GM12873 (cell line): Measurements from ENCODE around the gene CHRNB2.

Experiments
- TF ChIP-seq, protein P1 (sequence below): IDR thresholded peaks from 2 replicates; pipeline ENCODE4 v1.5.1; 2012; ENCODE audit warnings: low read depth, mild to moderate bottlenecking, moderate library complexity, low read length, control low read depth; ENCODE audit not compliant: insufficient read depth; ENCODE audit errors: missing control alignments

CHRNB2 gene

GRCh38 chr1:154607609-154608396 is 40.2 kb downstream of the CHRNB2 start, which contains the start of gene ADAR:
Gene ADAR, minus strand, starts transcription at chr1:154608186. Its CDS starts 180 bp downstream, at chr1:154608006.
- TF ChIP-seq, protein P1, sequence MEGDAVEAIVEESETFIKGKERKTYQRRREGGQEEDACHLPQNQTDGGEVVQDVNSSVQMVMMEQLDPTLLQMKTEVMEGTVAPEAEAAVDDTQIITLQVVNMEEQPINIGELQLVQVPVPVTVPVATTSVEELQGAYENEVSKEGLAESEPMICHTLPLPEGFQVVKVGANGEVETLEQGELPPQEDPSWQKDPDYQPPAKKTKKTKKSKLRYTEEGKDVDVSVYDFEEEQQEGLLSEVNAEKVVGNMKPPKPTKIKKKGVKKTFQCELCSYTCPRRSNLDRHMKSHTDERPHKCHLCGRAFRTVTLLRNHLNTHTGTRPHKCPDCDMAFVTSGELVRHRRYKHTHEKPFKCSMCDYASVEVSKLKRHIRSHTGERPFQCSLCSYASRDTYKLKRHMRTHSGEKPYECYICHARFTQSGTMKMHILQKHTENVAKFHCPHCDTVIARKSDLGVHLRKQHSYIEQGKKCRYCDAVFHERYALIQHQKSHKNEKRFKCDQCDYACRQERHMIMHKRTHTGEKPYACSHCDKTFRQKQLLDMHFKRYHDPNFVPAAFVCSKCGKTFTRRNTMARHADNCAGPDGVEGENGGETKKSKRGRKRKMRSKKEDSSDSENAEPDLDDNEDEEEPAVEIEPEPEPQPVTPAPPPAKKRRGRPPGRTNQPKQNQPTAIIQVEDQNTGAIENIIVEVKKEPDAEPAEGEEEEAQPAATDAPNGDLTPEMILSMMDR, result no peak

GRCh38 chr1:154608397-154609270 is 41.1 kb downstream of the CHRNB2 start:
- TF ChIP-seq, protein P1, result no peak

- TF ChIP-seq, protein P1, result no peak
These were observed 42.1 kb downstream of the CHRNB2 start for GRCh38 chr1:154609398-154610380.

GRCh38 chr1:154611150-154611862 is 43.7 kb downstream of the CHRNB2 start:
- TF ChIP-seq, protein P1, result no peak

DNA sequence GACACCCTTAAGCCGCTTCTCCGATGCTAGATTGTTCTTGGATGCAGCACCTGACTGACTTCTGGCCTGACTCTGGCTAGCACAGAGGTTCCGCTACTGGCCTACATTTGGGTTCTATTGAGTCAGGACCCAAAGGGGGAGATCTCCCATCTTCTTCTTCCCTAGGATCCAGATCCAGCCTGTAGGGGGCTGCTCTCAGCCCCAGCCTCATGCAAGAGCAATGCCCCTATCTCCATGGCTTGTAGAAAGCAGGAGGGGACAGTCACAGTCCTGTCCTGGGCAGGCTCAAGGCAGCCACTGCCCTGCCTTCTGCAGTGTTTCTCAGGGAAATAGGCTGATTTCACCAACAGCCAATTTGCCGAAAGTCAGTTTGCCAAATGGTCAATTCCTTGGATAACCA is 46.7 kb downstream of the CHRNB2 start:
- TF ChIP-seq, protein P1, result peak; percentile 2

- TF ChIP-seq, protein P1, result no peak
These were observed 47.3 kb downstream of the CHRNB2 start for GRCh38 chr1:154614901-154615300.
